Uterus (tissue), 2 donors: ENCODE data around the gene MDFIC2.

ENCODE experiments used
- CTCF ChIP-seq, 4 experiments: fragments of 200-600 bp in 2 of 4; fragments of 450-650 bp in 2 of 4; sonication (generic) in 2 of 4; IDR thresholded peaks; one replicate each; pipeline ENCODE4 v1.5.1; 2016 to 2019; ENCODE audit warnings: antibody characterized with exemption in 4 of 4, mild to moderate bottlenecking in 2 of 4, moderate library complexity in 1 of 4
- POLR2A ChIP-seq, 2 donors: fragments of 450-650 bp; IDR thresholded peaks; one replicate each; pipeline ENCODE4 v1.6.1; 2016; ENCODE audit warnings: antibody characterized with exemption in 2 of 2, mild to moderate bottlenecking in 1 of 2, moderate library complexity in 1 of 2

GRCh38 chr3:70182166-70182565 lies 130.3 kb downstream of the MDFIC2 start:
- no peak for TF ChIP-seq CTCF (IDR thresholded peaks at IDR 0.05)
- no peak for TF ChIP-seq POLR2A (IDR thresholded peaks at IDR 0.05)
